PC-9 (cell line): Measurements from ENCODE around the gene ADTRP. TPM values are rescaled to one million over a fixed set of nuclear protein-coding genes. Genes with fewer than 3 reads are reported as not detected.

ENCODE experiments used
- BruUV-seq: library from RNA; stranded (reverse); fragments of 400-500 nt; replicated peaks from 2 replicates; lab custom pipeline; 2021; lab: Mats Ljungman, UMichigan
- CTCF ChIA-PET: fragments of 300-600 bp; sonication (Branson Sonifier 250); formaldehyde crosslinking; loops from one replicate; lab custom pipeline; 2022; ENCODE audit warnings: antibody characterized with exemption; lab: Charles Lee
- POLR2A ChIA-PET: fragments of 300-600 bp; sonication (Branson Sonifier 250); formaldehyde crosslinking; loops from one replicate; lab custom pipeline; 2022; ENCODE audit warnings: antibody characterized with exemption; ENCODE audit not compliant: unreplicated experiment; lab: Charles Lee
- DNase-seq, 2 experiments: peaks; one replicate each; pipeline versions ENCODE4 v3.0.0 to v3.0.0-alpha.2; 2015 to 2022; ENCODE audit warnings: mixed read lengths in 1 of 2
- H2AFZ ChIP-seq: fragments of 200-600 bp; sonication (generic); 2 replicates; pipeline ENCODE4 v1.8.1; 2017; ENCODE audit warnings: antibody characterized with exemption
- H3F3A ChIP-seq: fragments of 200-600 bp; sonication (generic); 2 replicates; pipeline ENCODE4 v1.8.1; 2017; ENCODE audit warnings: antibody characterized with exemption, mild to moderate bottlenecking, low read depth; ENCODE audit not compliant: insufficient read depth
- H3K27ac ChIP-seq: fragments of 200-600 bp; sonication (generic); 2 replicates; pipeline ENCODE4 v1.6.1; 2016; ENCODE audit warnings: mixed run types
- H3K27me3 ChIP-seq: fragments of 200-600 bp; sonication (generic); 2 replicates; pipeline ENCODE4 v1.6.1; 2016; ENCODE audit warnings: low read depth, mixed run types; ENCODE audit not compliant: insufficient read depth
- H3K36me3 ChIP-seq: fragments of 200-600 bp; sonication (generic); 2 replicates; pipeline ENCODE4 v1.6.1; 2016; ENCODE audit warnings: low read depth, mixed run types
- H3K4me1 ChIP-seq: fragments of 200-600 bp; sonication (generic); replicated peaks from 2 replicates; pipeline ENCODE4 v1.6.1; 2016; ENCODE audit warnings: mixed run types; ENCODE audit not compliant: insufficient read depth
- H3K4me2 ChIP-seq: fragments of 200-600 bp; sonication (generic); 2 replicates; pipeline ENCODE4 v1.6.1; 2017; ENCODE audit warnings: mixed run types
- H3K4me3 ChIP-seq: fragments of 200-600 bp; sonication (generic); 2 replicates; pipeline ENCODE4 v1.6.1; 2016; ENCODE audit warnings: mixed run types
- H3K79me2 ChIP-seq: fragments of 200-600 bp; sonication (generic); 2 replicates; pipeline ENCODE4 v1.6.1; 2017; ENCODE audit warnings: low read depth, mixed run types
- H3K9me2 ChIP-seq: fragments of 200-600 bp; sonication (generic); 2 replicates; pipeline ENCODE4 v1.8.1; 2017; ENCODE audit warnings: mild to moderate bottlenecking; ENCODE audit not compliant: insufficient read depth
- H3K9me3 ChIP-seq: fragments of 200-600 bp; sonication (generic); 2 replicates; pipeline ENCODE4 v1.8.1; 2016; ENCODE audit warnings: low read depth; ENCODE audit not compliant: insufficient read depth
- H4K20me1 ChIP-seq: fragments of 200-600 bp; sonication (generic); 2 replicates; pipeline ENCODE4 v1.8.1; 2017; ENCODE audit not compliant: insufficient read depth
- EZH2 ChIP-seq: fragments of 200-600 bp; sonication (generic); IDR thresholded peaks from 2 replicates; pipeline ENCODE4 v1.8.0; 2017; ENCODE audit warnings: antibody characterized with exemption, low read depth
- intact Hi-C: fragments of 100-400 bp; cut with micrococcal nuclease; formaldehyde crosslinking; loops from one replicate; pipeline ENCODE4 v1.10.0; 2022; ENCODE audit not compliant: unreplicated experiment
- total RNA-seq: library from RNA; stranded (reverse); gene quantifications from 2 replicates; pipeline ENCODE4 v1.2.3, GENCODE V29; 2021
- TF ChIP-seq, protein P1 (sequence below): fragments of 200-600 bp; sonication (generic); conservative IDR thresholded peaks from 2 replicates; pipeline ENCODE4 v1.6.1; 2017; ENCODE audit warnings: mixed run types, antibody characterized with exemption, mild to moderate bottlenecking, moderate library complexity

The ADTRP gene
- total RNA-seq, 1 experiment from 2014 or later: 4.1 TPM

DNA sequence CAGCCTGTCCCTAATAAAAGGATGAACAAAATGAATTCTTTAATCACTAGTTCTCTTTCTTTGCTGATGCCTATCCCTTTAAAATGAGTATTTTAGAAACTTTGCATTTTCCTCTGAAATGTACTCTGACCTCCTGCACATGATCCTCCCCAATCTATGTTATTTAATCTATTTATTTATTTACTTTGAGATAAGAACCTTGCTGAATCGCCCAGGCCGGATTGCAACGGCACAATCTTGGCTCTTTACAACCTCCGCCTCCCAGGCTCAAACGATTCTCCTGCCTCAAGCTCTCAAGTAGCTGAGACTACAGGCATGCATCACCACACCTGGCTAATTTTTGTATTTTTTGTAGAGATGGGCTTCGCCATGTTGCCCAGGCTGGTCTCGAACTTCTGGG, 27.9 kb downstream of the ADTRP start:
- ChIA-PET CTCF (no interaction called here), POLR2A (no interaction called here)
- Histone ChIP-seq H3K27me3 (no peaks in the 10 kb centered on the region), H3K9me2 (no peaks in the 10 kb centered on the region), H3K79me2 (no peaks in the 10 kb centered on the region), H4K20me1 (no peaks in the 10 kb centered on the region), H3K36me3 (no peaks in the 10 kb centered on the region), H3K27ac (no peak overlapping the region), H3F3A (no peaks in the 10 kb centered on the region), H3K4me2 (no peak overlapping the region), H3K9me3 (no peaks in the 10 kb centered on the region), H2AFZ (no peak overlapping the region), H3K4me1 (no peaks in the 10 kb centered on the region), H3K4me3 (no peak overlapping the region)
- TF ChIP-seq, protein P1, sequence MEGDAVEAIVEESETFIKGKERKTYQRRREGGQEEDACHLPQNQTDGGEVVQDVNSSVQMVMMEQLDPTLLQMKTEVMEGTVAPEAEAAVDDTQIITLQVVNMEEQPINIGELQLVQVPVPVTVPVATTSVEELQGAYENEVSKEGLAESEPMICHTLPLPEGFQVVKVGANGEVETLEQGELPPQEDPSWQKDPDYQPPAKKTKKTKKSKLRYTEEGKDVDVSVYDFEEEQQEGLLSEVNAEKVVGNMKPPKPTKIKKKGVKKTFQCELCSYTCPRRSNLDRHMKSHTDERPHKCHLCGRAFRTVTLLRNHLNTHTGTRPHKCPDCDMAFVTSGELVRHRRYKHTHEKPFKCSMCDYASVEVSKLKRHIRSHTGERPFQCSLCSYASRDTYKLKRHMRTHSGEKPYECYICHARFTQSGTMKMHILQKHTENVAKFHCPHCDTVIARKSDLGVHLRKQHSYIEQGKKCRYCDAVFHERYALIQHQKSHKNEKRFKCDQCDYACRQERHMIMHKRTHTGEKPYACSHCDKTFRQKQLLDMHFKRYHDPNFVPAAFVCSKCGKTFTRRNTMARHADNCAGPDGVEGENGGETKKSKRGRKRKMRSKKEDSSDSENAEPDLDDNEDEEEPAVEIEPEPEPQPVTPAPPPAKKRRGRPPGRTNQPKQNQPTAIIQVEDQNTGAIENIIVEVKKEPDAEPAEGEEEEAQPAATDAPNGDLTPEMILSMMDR: no peak
- DNase-seq: no peak
- no TSS peak for BruUV-seq
- intact Hi-C loops: loop anchor here (1.0 kb wide), 1 partner anchor 8 kb away; no protein-coding TSS in a partner anchor

DNA sequence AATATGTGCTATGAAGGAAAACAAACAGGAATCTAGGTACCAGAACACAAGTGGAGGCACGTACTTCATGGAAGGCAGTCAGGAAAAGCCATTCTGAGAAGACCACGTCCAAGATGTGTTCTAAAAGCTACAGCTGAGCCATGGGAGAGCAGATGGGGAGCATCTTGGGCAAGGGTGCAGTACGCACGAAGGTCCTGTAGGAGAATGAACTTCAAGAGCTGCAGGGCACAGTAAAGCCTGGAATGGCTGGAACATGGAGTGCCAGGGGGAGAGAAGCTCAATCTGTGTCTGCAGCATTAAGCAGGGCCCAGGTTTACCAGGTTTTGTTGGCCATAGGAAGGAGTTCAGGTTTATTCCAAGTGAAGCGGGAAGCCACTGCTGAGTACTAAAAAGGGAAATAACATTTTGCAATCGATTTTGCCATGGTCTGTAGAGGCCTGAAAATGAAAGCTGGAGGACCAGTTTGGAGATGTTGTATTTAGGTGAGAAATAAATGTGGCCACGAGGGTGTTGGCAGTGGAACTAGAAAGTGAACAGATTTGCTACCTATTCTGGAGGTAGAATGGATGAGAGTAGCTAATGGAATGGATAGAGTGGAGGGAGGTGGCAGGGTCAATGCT, 29.9 kb downstream of the ADTRP start:
- Histone ChIP-seq H3K36me3 (no peaks in the 10 kb centered on the region), H3K4me3 (no peak overlapping the region), H3K4me2 (no peak overlapping the region), H3K79me2 (no peaks in the 10 kb centered on the region), H3K27me3 (no peaks in the 10 kb centered on the region), H3K9me3 (no peaks in the 10 kb centered on the region), H3K27ac (no peak overlapping the region), H3K9me2 (no peaks in the 10 kb centered on the region), H2AFZ (no peak overlapping the region), H3F3A (no peaks in the 10 kb centered on the region), H4K20me1 (no peaks in the 10 kb centered on the region), H3K4me1 (no peaks in the 10 kb centered on the region)
- ChIA-PET CTCF (no interaction called here), POLR2A (no interaction called here)
- no TSS peak for BruUV-seq
- intact Hi-C loops: no loop called here
- no peak for TF ChIP-seq EZH2
- TF ChIP-seq, protein P1: no peak
- DNase-seq: no peak

- H3K27ac ChIP-seq: no peak overlapping the region
- no peak overlapping the region for H2AFZ ChIP-seq
- POLR2A ChIA-PET: no interaction called here
- no TSS peak for BruUV-seq
- H3K4me1 ChIP-seq: no peaks in the 10 kb centered on the region
- H3K4me3 ChIP-seq: no peak overlapping the region
- no peaks in the 10 kb centered on the region for H3K27me3 ChIP-seq
- DNase-seq: no peak
- H3K9me3 ChIP-seq: no peaks in the 10 kb centered on the region
- intact Hi-C loops: no loop called here
- no peaks in the 10 kb centered on the region for H3K36me3 ChIP-seq
- no peak overlapping the region for H3K4me2 ChIP-seq
- H3F3A ChIP-seq: no peaks in the 10 kb centered on the region
- CTCF ChIA-PET: no interaction called here
- no peaks in the 10 kb centered on the region for H3K79me2 ChIP-seq
- TF ChIP-seq, protein P1: no peak
- no peak for TF ChIP-seq EZH2
- H4K20me1 ChIP-seq: no peaks in the 10 kb centered on the region
- H3K9me2 ChIP-seq: no peaks in the 10 kb centered on the region
Measured at GRCh38 chr6:11747021-11747420, 31.6 kb downstream of the ADTRP start.
